ENCODE measurements around the gene PLA1A.

- TF ChIP-seq POLR2AphosphoS5 (IDR thresholded peaks at IDR 0.05; ENCODE audit: low read depth, low read length): no peak
- TF ChIP-seq REST (IDR thresholded peaks at IDR 0.05; ENCODE audit: insufficient read depth in 1 of 2, low read depth in 2 of 2, low read length in 2 of 2): no peak
These were observed 3.5 kb downstream of the PLA1A start for GRCh38 chr3:119601154-119601553.
